Measurements from ENCODE around the gene TLNRD1.
"Not testable (repeated sequence)": the region's sequence is repeated elsewhere in the genome, so short reads cannot be mapped to it uniquely, and the experiment has no call there.

Gene TLNRD1

DNA sequence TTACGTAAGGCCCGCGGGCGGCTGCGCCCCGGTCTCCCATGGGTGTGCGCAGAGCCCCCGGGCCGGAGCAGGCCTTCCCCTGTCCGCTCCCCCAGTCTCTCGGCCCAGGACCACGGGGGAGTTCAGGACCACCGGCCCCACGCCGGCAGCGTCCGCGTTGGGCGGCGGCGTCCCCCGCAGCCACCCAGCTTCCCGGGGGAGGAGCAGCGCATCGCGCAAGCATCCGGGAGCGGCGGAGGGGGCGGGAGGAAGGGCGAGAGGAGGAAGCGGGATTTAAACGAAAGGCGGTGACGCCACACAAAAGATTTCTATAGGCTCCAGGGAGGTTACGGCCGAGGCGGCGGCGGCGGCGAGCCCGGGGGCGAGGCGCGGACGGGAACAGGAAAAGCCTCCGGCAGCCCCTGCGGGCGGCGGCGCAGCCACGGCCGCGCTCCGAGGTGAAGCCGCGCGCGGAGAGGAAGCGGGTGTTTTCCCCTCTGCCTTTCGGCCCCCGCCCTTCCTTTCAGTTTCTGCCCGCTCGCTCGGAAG, at the start of gene TLNRD1:
TLNRD1 (plus strand) TSS at position 300 of the 528 bp plus-strand sequence. CDS start 1,349 bp downstream, outside the sequence.
- DNase-seq (ENCODE audit: low read depth), result peak; percentile 79

- DNase-seq (ENCODE audit: low read depth), result no peak
Observed at GRCh38 chr15:80951941-80952340, 48.8 kb upstream of the TLNRD1 start.

- DNase-seq (ENCODE audit: low read depth), result no peak
Observed at GRCh38 chr15:80953001-80953952, 47.4 kb upstream of the TLNRD1 start.

GRCh38 chr15:80953953-80954778, 46.6 kb upstream of the TLNRD1 start:
- DNase-seq (ENCODE audit: low read depth), result no peak

DNA sequence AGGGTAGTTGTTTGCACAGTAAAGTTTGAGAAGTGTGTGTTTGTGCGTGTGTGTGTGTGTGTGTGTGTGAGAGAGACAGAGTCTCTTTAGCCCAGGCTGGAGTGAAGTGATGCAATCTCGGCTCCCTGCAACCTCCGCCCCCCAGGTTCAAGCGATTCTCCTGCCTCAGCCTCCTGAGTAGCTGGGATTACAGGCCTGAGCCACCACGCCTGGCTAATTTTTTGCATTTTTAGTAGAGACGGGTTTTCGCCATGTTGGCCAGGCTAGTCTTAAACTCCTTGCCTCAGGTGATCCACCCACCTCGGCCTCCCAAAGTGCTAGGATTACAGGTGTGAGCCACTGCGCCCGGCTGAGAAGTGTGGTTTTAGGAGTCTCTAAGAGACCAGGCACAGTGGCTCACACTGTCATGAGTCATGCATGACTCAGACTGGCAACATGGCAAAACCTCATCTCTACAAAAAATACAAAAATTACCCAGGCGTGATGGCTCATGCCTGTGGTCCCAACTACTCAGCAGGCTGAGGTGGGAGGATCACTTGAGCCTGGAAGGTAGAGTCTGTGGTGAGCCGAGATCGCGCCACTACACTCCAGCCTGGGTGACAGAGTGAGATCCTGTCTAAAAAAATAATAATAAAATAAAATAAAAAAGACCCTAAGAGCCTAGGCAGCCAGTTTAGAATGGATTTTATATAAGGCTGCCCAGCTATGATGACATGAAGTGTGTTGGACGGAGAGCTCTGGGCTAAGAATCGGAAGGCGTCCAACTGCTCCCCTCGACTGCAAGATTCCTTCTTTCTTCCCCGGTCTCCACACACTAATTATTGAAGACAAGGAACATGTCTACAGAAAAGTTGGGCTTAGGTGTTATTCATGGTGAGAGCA, 44.9 kb upstream of the TLNRD1 start:
- not testable (repeated sequence) for DNase-seq (ENCODE audit: low read depth)

- DNase-seq (ENCODE audit: low read depth), result no peak
Observed at GRCh38 chr15:80957556-80957955, 43.2 kb upstream of the TLNRD1 start.

GRCh38 chr15:80957976-80958375, 42.7 kb upstream of the TLNRD1 start:
- no peak for DNase-seq (ENCODE audit: low read depth)

DNA sequence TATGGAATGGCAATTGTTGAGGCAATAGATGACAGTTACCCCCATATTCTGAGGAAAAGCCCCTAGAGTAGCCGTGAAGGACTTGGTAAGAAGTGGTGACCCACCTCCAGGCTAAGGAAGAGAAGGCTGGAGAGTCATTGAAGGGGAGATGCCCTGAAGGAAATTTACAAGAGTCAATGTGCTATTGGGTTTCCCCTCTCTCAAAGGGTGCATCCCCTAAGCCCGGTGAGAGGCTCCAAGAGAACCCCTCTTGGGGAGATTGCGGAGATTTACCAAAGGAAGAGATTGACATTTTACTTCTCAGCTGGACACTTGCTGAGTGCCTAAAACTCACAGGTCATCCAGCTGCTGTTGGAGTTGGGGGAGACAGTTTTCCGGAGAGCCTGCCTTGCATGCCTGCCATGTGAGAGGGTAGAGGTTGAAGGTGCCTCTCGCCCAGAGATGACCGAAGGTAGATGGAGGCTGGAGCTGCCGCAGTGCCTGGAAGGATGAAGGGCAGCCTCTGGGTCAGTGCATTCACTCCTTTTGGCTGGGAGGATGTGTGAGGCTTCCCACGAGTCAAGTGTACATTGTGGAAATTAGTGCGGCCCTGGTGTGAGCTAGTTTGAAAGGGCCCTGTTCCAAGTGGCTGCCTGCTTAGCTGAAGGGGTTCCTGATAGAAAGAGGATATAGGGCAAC, 41.8 kb upstream of the TLNRD1 start:
- no peak for DNase-seq (ENCODE audit: low read depth)

GRCh38 chr15:80965454-80965853, 35.3 kb upstream of the TLNRD1 start:
- not testable (repeated sequence) for DNase-seq (ENCODE audit: low read depth)

GRCh38 chr15:80966431-80967197, 34.1 kb upstream of the TLNRD1 start:
- no peak for DNase-seq (ENCODE audit: low read depth)

DNA sequence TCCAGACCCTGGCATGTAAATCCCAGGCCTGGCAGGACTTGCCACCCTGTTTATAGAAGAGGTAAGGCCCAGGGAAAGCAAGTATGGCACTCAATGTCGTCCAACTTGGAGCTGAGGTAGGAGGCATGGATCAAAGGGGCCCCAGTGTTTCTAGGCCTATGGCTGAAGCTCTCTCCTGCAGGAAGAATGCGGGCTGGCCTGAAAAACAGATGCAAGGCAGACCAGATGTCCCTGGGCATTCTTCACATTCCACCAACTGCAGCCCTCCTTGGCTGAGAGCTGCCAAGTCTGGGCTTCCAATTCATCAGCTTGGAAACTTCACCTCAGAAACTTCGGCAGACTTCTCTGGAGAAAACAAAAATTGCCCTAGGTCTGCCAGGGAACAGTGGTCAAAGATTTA, 33.3 kb upstream of the TLNRD1 start:
- no peak for DNase-seq (ENCODE audit: low read depth)

DNA sequence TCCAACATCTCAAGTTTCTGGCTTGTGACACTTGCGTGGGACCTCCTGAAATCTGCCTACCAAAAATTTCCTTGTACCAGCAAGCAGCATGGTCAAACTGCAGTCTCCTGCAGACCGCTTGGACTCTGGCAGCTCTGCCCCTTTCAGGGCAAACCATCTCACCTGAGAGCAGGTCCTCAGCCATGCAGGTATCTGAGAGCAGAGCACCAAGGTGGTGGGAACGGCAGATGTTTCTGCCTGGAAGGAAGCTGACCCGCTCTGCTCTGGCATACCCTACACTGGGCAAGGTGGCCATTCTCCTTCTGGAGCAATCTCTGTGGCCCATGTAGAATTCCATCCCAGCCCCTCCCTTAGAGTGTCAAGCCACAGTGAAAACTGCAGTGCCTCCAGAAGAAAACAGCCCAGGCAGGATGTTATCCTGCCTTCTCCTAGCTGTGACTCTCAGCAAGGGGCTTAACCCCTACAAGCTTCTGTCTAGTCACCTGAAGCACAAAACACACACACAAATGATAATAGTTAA, 32.7 kb upstream of the TLNRD1 start:
- no peak for DNase-seq (ENCODE audit: low read depth)

GRCh38 chr15:80969316-80969715, 31.4 kb upstream of the TLNRD1 start:
- no peak for DNase-seq (ENCODE audit: low read depth)

DNA sequence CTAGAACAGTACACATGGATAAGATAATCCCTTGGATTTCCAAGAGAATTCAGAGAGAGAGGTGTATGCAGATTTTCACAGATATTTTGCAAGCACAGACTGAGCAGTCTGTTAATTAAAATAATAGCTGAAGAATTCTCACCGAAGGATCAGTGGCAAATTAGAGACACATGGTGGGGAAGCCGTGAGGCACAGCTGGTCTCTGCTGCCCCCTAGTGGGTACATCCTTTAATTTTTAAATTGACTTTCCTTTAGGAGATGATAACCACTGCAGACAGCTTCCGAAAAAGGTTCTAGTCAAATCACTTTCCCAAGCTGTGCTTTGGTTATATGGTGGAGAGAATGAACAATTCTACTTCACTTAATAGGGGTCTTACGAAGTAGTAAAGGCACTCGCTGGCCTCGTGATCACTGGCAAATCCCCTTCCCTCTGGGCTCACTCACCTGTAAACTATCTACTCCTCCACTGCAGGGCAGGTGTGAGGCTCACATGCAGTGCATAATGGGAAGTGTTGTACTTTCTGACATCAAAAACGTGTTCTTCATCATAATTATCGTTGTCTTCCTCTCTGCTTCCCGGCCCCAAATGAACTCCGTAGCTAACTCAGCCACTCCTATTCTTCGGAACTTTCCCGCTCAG, 30.6 kb upstream of the TLNRD1 start:
- no peak for DNase-seq (ENCODE audit: low read depth)

DNA sequence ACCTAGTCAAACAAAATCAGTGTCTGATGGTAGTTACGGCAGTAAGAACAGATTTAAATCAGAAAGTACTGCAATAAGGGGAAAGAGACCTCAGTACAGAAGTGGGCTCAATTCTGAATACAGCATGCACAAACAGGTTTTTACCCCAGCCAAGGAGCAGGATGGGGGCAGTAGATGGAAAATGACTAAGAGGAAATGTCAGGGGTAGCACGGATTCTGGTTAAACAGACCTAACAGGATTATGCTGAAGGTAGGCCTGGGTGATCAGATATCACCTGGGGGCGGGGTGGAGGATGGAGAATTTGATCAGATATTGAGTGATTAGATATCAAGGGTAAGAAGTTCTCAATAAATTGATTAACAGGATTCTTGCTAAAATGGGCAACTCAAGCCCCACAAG, 30.1 kb upstream of the TLNRD1 start:
- DNase-seq (ENCODE audit: low read depth), result no peak

DNA sequence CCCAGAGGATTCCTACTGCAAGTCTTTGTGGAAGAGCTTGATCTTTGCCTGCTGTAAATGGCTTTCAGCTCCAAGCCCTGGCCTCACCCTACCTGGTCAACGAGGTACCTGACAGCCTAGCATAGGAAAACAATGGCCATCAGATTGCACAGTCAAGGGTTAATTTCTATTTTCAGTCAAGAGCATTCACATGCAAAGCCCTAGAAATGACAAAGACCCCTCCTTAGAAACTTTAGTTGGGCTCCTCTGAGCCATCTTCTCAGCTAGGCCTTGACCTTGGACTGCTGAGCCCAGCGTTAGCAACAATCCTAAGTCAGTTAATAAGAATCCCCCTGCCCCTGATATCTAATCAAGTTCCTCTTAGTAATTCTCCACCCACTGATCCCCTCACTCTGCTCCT, 29.6 kb upstream of the TLNRD1 start:
- DNase-seq (ENCODE audit: low read depth), result no peak

DNA sequence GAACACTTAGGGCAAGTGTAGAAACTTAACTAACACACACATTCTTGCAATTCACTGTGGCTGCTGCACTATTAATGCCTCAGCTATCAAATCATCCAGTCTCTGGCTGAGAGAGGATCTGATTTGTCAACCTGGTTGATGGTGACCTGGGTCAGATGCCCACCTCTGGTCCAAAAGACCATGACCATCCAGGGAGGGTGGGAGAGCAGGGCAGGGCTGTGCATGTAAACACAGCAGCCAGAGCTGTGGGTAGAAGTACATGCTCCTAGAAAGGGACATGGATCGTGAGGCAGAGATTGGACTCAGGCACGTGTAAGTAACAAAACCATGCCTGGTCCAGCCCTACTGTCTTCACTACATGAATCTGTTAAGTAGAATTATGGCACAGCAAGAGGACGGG, 28.4 kb upstream of the TLNRD1 start:
- DNase-seq (ENCODE audit: low read depth), result no peak

DNA sequence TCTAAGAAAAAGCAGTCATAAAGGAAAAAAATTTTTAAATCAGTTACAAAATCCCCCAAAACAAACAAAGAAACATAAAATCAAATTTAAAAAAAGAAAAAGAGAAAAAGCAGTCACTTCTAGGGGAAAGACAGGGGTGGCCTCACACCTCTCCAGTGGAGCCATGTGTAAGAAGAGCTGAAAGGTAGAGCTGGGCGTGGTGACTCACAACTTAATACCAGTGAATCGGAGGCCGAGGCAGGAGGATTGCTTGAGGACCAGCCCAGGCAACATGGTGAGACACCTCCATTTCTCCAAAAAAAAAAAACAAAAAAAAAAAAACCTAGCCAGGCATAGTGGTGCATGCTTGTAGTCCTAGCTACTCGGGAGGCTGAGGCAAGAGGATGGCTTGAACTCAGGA, 25.8 kb upstream of the TLNRD1 start:
- no peak for DNase-seq (ENCODE audit: low read depth)

GRCh38 chr15:80976851-80977250, 23.9 kb upstream of the TLNRD1 start:
- DNase-seq (ENCODE audit: low read depth), result no peak

DNA sequence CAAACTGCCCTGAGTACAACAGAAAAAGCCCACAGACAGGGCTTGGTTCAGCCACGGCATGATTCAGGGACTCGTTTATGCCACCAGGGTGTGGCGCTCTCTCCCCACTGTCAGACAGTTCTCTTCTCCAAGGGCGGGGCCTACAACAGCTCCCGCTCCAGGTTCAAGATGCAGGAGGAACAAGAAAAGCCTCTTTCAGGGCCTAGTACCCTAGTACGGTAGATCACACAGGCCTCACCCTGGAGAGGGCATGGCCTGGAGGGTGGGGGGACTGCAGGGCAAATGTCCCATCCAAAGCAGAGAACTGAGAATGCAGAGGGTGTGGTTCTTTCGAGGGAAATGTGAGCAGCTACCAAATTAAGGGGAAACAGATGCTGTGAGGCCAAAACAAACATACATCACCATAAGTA, 23.1 kb upstream of the TLNRD1 start:
- no peak for DNase-seq (ENCODE audit: low read depth)
